ENCODE data around the gene BBS9. TPM values are rescaled to one million over a fixed set of nuclear protein-coding genes. Genes with fewer than 3 reads are reported as not detected.

BBS9 gene
- total and polyA plus RNA-seq, 3 donors from 2014 or later: 39.3 to 55.7 (median 53.3) TPM

GRCh38 chr7:33137103-33137502, 7.7 kb downstream of the BBS9 start:
- Histone ChIP-seq H3K4me1 (no peaks in the 10 kb centered on the region), H3K27me3 (no peaks in the 10 kb centered on the region), H3K36me3 (ENCODE audit: low read depth, missing control alignments) (no peaks in the 10 kb centered on the region), H3K27ac (no peak overlapping the region), H3K4me3 (no peak overlapping the region), H3K9me3 (no peaks in the 10 kb centered on the region)
- TF ChIP-seq POLR2A (IDR thresholded peaks at IDR 0.05) (no peak), CTCF (IDR thresholded peaks at IDR 0.05) (no peak)
- no peak for DNase-seq
- 88 to 90% methylated on average over 12 to 14 of the region's 15 CpGs for WGBS, 2 donors
- intact Hi-C loops (cut with DNase I; ENCODE audit: low total_unique reads): no loop called here

DNA sequence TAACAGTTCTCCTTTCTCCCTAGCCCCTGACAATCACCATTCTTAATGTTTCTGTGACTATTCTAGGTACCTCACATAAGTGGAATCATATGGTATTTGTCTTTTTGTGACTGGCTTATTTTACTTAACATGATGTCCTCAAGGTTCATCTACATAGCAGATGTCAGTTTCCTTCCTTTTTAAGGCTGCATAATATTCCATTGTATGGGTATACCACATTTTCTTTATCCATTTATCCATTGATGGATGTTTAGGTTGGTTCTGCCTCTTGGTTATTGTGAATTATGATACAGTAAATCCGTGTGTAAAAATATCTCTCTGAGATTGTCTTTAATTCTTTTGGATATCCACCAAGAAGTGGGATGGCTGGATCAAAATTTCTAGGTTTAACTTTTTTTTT, 13.2 kb downstream of the BBS9 start:
- no peak for DNase-seq
- Histone ChIP-seq H3K27ac (no peak overlapping the region), H3K27me3 (no peaks in the 10 kb centered on the region), H3K4me1 (no peaks in the 10 kb centered on the region), H3K36me3 (ENCODE audit: low read depth, missing control alignments) (no peaks in the 10 kb centered on the region), H3K4me3 (no peak overlapping the region), H3K9me3 (no peaks in the 10 kb centered on the region)
- TF ChIP-seq CTCF (IDR thresholded peaks at IDR 0.05) (no peak), POLR2A (IDR thresholded peaks at IDR 0.05) (no peak)
- WGBS, 2 donors: 86 to 97% methylated on average over 1 of the region's 1 CpG
- intact Hi-C loops (cut with DNase I; ENCODE audit: low total_unique reads): no loop called here

GRCh38 chr7:33143996-33144718, 14.8 kb downstream of the BBS9 start:
- Histone ChIP-seq H3K4me3 (no peak overlapping the region), H3K4me1 (no peaks in the 10 kb centered on the region), H3K36me3 (ENCODE audit: low read depth, missing control alignments) (no peaks in the 10 kb centered on the region), H3K9me3 (no peaks in the 10 kb centered on the region), H3K27me3 (no peaks in the 10 kb centered on the region), H3K27ac (no peak overlapping the region)
- intact Hi-C loops (cut with DNase I; ENCODE audit: low total_unique reads): no loop called here
- DNase-seq: no peak
- TF ChIP-seq POLR2A (IDR thresholded peaks at IDR 0.05) (no peak), CTCF (IDR thresholded peaks at IDR 0.05) (no peak)
- 71 to 75% methylated on average over 4 of the region's 4 CpGs for WGBS, 2 donors

DNA sequence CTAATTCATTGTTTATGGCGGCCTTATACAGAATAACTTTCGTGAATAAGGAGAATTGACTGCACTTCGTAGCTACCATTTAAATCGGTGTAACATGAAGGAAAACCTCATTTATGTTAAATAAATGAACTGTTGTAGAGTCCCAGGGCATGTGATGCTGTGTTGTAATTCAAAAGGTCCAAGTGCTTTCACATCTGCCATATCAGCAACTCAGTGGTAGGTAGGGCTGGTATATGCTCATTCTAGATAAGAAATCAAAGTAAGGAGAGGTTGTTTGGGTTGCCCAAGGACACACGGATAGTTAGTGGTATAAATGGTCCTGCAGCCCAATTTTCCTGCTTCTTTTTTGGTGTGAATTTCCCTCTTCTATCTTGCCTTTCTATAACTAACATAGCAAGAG, 15.8 kb downstream of the BBS9 start:
- Histone ChIP-seq H3K36me3 (ENCODE audit: low read depth, missing control alignments) (no peaks in the 10 kb centered on the region), H3K9me3 (no peaks in the 10 kb centered on the region), H3K4me1 (no peaks in the 10 kb centered on the region), H3K27me3 (no peaks in the 10 kb centered on the region), H3K27ac (no peak overlapping the region), H3K4me3 (no peak overlapping the region)
- no peak for DNase-seq
- intact Hi-C loops (cut with DNase I; ENCODE audit: low total_unique reads): no loop called here
- WGBS, 2 donors: 90% methylated on average over 5 of the region's 5 CpGs
- TF ChIP-seq CTCF (IDR thresholded peaks at IDR 0.05): no peak
- TF ChIP-seq POLR2A (IDR thresholded peaks at IDR 0.05): no peak

DNA sequence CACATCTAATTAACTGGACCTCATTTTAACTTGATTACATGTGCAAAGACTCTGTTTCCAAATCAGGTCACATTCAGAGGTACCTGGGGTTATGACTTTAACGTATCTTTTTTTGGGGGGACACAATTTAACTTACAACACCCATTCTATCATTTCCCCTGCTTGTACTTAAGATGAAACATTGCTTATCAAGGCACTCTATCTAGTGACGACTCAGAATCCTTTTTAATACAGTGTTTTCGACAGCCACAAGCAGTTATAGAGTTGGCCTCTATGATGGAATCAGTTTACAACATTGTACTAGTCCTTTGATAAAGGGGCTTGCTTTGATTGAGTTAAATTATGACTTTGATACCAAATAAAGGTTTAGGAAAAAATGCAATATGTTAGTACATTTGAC, 22.7 kb downstream of the BBS9 start:
- WGBS, 2 donors: 88 to 90% methylated on average over 3 of the region's 3 CpGs

More for the DNA sequence above, 22.7 kb downstream of the BBS9 start:
- H3K27ac ChIP-seq: no peak overlapping the region
- TF ChIP-seq CTCF (IDR thresholded peaks at IDR 0.05) (no peak), POLR2A (IDR thresholded peaks at IDR 0.05) (no peak)
- intact Hi-C loops (cut with DNase I; ENCODE audit: low total_unique reads): no loop called here
- no peak for DNase-seq
- no peaks in the 10 kb centered on the region for H3K4me1 ChIP-seq
- H3K9me3 ChIP-seq: no peaks in the 10 kb centered on the region
- H3K27me3 ChIP-seq: no peaks in the 10 kb centered on the region
- no peak overlapping the region for H3K4me3 ChIP-seq
- H3K36me3 ChIP-seq (ENCODE audit: low read depth, missing control alignments): no peaks in the 10 kb centered on the region

All from testis (tissue), 3 donors.